A673 (cell line): Measurements from ENCODE around the gene DGKD.

Source experiments
- EZH2 ChIP-seq: fragments of 200-600 bp; sonication (generic); IDR thresholded peaks from 2 replicates; pipeline ENCODE4 v1.6.1; 2017; ENCODE audit warnings: borderline replicate concordance, low read depth, mild to moderate bottlenecking, mixed read lengths, antibody characterized with exemption, low read length; ENCODE audit not compliant: poor library complexity, severe bottlenecking
- TF ChIP-seq, protein P1 (sequence below): fragments of 300-800, 200-600 bp; sonication (generic); conservative IDR thresholded peaks from 2 replicates; pipeline ENCODE4 v1.5.1; 2017; ENCODE audit warnings: low read depth, mild to moderate bottlenecking, antibody characterized with exemption, low read length, moderate library complexity, mixed read lengths

DNA sequence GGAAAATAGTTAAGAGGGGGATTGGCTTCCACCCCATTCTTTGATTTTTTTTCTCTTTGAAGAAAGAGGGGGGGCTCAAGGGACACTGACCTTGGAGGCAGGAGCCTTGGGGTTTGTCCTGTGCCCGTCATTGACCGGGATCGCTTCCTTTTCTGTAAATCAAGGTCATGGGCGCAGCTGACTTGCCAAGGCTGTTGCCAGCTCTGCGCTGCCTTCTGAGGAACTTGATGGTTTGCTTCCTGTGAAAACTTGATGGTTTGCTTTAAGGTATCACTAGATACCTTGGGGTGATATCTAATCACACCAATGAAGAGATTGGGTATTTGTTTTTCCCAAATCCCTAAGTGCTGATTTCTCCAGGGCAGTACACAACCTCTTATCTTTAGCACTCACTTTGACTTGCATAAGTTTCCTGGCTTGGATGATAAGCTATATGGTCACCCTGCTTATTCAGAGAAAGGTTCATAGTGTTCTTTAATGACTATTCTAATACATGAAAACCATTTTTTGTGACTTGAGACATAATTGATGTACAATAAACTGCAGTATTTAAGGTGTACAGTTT, 56.0 kb downstream of the DGKD start:
- TF ChIP-seq, protein P1, sequence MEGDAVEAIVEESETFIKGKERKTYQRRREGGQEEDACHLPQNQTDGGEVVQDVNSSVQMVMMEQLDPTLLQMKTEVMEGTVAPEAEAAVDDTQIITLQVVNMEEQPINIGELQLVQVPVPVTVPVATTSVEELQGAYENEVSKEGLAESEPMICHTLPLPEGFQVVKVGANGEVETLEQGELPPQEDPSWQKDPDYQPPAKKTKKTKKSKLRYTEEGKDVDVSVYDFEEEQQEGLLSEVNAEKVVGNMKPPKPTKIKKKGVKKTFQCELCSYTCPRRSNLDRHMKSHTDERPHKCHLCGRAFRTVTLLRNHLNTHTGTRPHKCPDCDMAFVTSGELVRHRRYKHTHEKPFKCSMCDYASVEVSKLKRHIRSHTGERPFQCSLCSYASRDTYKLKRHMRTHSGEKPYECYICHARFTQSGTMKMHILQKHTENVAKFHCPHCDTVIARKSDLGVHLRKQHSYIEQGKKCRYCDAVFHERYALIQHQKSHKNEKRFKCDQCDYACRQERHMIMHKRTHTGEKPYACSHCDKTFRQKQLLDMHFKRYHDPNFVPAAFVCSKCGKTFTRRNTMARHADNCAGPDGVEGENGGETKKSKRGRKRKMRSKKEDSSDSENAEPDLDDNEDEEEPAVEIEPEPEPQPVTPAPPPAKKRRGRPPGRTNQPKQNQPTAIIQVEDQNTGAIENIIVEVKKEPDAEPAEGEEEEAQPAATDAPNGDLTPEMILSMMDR: no peak
- TF ChIP-seq EZH2: no peak
